Measurements from ENCODE around the gene KRTAP10-12. TPM values are rescaled to one million over a fixed set of nuclear protein-coding genes. Genes with fewer than 3 reads are reported as not detected.

The KRTAP10-12 gene
- total and polyA plus RNA-seq, 2 of the 13 experiments (the other 11 are each of a cell fraction or from before 2014, with no cell fraction given), result not detected

DNA sequence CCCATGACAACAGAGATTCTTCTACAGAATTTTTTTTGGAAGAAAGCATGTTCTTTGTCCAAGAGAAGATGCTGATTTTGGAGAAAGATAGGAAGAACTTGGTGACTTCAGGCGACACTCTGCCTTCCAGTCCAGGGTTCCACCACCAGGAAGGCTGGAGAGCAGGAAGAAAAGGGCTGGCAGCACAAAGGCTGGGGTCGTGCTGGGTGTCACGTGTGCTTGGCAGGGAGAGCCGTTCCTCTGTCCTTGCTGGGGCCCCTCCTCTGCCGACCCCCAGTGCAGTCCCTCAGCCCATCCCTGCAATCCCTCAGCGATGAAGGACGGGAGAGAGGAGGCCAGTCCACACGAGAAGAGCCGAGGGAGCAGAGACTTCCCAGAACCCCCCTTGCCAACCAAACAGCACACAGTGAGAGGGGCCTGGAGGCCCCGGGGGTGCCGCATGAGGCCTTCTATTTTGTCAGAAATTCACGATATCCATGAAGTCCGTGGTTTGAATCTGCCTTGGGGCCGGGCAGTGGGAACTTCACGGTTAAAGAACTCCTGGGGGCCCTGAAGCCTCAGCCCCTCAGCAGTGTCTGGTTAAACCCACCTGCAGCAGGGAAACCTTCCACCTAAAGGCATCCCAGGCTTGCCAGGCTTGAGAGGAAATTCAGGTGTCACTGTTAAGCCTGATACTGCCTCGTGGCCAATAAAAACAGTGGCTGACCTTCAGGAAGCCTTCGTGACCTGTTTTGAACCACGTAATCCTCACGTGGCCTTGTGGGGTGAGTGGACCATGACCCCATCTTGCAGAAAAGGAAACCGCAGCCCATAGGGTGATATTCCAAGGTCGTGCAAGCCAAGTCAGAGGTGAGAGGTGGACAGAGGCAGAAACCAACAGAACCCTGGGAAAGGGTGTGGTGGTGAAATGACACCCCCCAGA is 3.4 kb downstream of the KRTAP10-12 start (continued):
- TF ChIP-seq, protein P1, sequence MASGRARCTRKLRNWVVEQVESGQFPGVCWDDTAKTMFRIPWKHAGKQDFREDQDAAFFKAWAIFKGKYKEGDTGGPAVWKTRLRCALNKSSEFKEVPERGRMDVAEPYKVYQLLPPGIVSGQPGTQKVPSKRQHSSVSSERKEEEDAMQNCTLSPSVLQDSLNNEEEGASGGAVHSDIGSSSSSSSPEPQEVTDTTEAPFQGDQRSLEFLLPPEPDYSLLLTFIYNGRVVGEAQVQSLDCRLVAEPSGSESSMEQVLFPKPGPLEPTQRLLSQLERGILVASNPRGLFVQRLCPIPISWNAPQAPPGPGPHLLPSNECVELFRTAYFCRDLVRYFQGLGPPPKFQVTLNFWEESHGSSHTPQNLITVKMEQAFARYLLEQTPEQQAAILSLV (CRISPR knock-in tag; IDR thresholded peaks at IDR 0.05; ENCODE audit: borderline replicate concordance), result peak; percentile 43; the same call in 1 of the 2 replicates
- TF ChIP-seq TIGD3 (CRISPR knock-in tag; IDR thresholded peaks at IDR 0.05; ENCODE audit: borderline replicate concordance) (no peak), FUBP1 (CRISPR knock-in tag; IDR thresholded peaks at IDR 0.05; ENCODE audit: borderline replicate concordance) (no peak), HOXA5 (CRISPR knock-in tag; IDR thresholded peaks at IDR 0.05) (0 out of 2 replicates have a peak, but pooled peaks have one; percentile 37), ZNF816 (CRISPR knock-in tag; IDR thresholded peaks at IDR 0.05; ENCODE audit: borderline replicate concordance) (no peak), ZFP36 (IDR thresholded peaks at IDR 0.05; ENCODE audit: borderline replicate concordance, low read depth, low read length, partially characterized antibody) (no peak), MED8 (CRISPR knock-in tag; IDR thresholded peaks at IDR 0.05; ENCODE audit: insufficient replicate concordance) (no peak)
- TF ChIP-seq, protein P2, sequence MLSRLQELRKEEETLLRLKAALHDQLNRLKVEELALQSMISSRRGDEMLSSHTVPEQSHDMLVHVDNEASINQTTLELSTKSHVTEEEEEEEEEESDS (CRISPR knock-in tag; IDR thresholded peaks at IDR 0.05; ENCODE audit: borderline replicate concordance), result no peak
- TF ChIP-seq, protein P3, sequence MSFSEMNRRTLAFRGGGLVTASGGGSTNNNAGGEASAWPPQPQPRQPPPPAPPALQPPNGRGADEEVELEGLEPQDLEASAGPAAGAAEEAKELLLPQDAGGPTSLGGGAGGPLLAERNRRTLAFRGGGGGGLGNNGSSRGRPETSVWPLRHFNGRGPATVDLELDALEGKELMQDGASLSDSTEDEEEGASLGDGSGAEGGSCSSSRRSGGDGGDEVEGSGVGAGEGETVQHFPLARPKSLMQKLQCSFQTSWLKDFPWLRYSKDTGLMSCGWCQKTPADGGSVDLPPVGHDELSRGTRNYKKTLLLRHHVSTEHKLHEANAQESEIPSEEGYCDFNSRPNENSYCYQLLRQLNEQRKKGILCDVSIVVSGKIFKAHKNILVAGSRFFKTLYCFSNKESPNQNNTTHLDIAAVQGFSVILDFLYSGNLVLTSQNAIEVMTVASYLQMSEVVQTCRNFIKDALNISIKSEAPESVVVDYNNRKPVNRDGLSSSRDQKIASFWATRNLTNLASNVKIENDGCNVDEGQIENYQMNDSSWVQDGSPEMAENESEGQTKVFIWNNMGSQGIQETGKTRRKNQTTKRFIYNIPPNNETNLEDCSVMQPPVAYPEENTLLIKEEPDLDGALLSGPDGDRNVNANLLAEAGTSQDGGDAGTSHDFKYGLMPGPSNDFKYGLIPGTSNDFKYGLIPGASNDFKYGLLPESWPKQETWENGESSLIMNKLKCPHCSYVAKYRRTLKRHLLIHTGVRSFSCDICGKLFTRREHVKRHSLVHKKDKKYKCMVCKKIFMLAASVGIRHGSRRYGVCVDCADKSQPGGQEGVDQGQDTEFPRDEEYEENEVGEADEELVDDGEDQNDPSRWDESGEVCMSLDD (CRISPR knock-in tag; IDR thresholded peaks at IDR 0.05; ENCODE audit: borderline replicate concordance), result peak; percentile 86
- TF ChIP-seq, protein P4, sequence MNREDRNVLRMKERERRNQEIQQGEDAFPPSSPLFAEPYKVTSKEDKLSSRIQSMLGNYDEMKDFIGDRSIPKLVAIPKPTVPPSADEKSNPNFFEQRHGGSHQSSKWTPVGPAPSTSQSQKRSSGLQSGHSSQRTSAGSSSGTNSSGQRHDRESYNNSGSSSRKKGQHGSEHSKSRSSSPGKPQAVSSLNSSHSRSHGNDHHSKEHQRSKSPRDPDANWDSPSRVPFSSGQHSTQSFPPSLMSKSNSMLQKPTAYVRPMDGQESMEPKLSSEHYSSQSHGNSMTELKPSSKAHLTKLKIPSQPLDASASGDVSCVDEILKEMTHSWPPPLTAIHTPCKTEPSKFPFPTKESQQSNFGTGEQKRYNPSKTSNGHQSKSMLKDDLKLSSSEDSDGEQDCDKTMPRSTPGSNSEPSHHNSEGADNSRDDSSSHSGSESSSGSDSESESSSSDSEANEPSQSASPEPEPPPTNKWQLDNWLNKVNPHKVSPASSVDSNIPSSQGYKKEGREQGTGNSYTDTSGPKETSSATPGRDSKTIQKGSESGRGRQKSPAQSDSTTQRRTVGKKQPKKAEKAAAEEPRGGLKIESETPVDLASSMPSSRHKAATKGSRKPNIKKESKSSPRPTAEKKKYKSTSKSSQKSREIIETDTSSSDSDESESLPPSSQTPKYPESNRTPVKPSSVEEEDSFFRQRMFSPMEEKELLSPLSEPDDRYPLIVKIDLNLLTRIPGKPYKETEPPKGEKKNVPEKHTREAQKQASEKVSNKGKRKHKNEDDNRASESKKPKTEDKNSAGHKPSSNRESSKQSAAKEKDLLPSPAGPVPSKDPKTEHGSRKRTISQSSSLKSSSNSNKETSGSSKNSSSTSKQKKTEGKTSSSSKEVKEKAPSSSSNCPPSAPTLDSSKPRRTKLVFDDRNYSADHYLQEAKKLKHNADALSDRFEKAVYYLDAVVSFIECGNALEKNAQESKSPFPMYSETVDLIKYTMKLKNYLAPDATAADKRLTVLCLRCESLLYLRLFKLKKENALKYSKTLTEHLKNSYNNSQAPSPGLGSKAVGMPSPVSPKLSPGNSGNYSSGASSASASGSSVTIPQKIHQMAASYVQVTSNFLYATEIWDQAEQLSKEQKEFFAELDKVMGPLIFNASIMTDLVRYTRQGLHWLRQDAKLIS (CRISPR knock-in tag; IDR thresholded peaks at IDR 0.05), result no peak
- TF ChIP-seq, protein P5, sequence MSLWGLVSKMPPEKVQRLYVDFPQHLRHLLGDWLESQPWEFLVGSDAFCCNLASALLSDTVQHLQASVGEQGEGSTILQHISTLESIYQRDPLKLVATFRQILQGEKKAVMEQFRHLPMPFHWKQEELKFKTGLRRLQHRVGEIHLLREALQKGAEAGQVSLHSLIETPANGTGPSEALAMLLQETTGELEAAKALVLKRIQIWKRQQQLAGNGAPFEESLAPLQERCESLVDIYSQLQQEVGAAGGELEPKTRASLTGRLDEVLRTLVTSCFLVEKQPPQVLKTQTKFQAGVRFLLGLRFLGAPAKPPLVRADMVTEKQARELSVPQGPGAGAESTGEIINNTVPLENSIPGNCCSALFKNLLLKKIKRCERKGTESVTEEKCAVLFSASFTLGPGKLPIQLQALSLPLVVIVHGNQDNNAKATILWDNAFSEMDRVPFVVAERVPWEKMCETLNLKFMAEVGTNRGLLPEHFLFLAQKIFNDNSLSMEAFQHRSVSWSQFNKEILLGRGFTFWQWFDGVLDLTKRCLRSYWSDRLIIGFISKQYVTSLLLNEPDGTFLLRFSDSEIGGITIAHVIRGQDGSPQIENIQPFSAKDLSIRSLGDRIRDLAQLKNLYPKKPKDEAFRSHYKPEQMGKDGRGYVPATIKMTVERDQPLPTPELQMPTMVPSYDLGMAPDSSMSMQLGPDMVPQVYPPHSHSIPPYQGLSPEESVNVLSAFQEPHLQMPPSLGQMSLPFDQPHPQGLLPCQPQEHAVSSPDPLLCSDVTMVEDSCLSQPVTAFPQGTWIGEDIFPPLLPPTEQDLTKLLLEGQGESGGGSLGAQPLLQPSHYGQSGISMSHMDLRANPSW (CRISPR knock-in tag; IDR thresholded peaks at IDR 0.05; ENCODE audit: borderline replicate concordance), result 0 out of 2 replicates have a peak, but pooled peaks have one; percentile 38
